ENCODE measurements around the gene SMYD3. TPM values are rescaled to one million over a fixed set of nuclear protein-coding genes. Genes with fewer than 3 reads are reported as not detected.
A peak's percentile ranks its signal among the peaks of the same experiment; 100 is the strongest.

Gene SMYD3
- total RNA-seq, 1 donor from 2014 or later = 29.3 TPM

DNA sequence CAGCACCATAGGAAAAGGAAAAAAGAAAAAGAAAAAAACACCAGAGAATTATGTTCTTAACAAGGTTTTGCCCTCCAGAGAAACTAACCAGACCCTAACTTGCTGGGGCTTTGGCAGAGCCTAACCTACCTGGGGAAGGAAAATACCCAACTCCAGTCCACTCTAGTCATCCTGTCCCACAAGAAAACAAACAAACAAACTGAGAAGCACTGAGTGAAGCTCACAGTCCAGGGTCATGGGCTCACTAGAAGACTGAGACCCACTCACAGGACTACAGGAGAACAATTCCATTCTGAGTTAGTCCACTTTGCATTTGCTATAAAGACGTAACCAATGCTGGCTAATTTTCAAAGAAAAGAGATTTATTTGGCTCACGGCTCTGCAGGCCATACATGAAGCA is 543.4 kb downstream of the SMYD3 start:
- Mint-ChIP-seq H3K36me3 (ENCODE audit: low read depth) (no peaks in the 10 kb centered on the region), H3K27ac (ENCODE audit: unreplicated experiment) (no peak overlapping the region), H3K27me3 (ENCODE audit: low read depth) (no peaks in the 10 kb centered on the region), H3K9me3 (ENCODE audit: low read depth) (peaks cover 3% of the 10 kb centered on the region), H3K4me1 (ENCODE audit: low read depth) (peaks cover 34% of the 10 kb centered on the region), H3K4me3 (ENCODE audit: unreplicated experiment) (no peak overlapping the region)
- TF ChIP-seq, protein P1, sequence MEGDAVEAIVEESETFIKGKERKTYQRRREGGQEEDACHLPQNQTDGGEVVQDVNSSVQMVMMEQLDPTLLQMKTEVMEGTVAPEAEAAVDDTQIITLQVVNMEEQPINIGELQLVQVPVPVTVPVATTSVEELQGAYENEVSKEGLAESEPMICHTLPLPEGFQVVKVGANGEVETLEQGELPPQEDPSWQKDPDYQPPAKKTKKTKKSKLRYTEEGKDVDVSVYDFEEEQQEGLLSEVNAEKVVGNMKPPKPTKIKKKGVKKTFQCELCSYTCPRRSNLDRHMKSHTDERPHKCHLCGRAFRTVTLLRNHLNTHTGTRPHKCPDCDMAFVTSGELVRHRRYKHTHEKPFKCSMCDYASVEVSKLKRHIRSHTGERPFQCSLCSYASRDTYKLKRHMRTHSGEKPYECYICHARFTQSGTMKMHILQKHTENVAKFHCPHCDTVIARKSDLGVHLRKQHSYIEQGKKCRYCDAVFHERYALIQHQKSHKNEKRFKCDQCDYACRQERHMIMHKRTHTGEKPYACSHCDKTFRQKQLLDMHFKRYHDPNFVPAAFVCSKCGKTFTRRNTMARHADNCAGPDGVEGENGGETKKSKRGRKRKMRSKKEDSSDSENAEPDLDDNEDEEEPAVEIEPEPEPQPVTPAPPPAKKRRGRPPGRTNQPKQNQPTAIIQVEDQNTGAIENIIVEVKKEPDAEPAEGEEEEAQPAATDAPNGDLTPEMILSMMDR (IDR thresholded peaks at IDR 0.05) = no peak
- no peak for DNase-seq (ENCODE audit: low spot score)

- Mint-ChIP-seq H3K9me3 (ENCODE audit: low read depth) (peaks cover 3% of the 10 kb centered on the region), H3K4me3 (ENCODE audit: unreplicated experiment) (no peak overlapping the region), H3K4me1 (ENCODE audit: low read depth) (peaks cover 31% of the 10 kb centered on the region), H3K27me3 (ENCODE audit: low read depth) (no peaks in the 10 kb centered on the region), H3K27ac (ENCODE audit: unreplicated experiment) (no peak overlapping the region), H3K36me3 (ENCODE audit: low read depth) (no peaks in the 10 kb centered on the region)
- no peak for DNase-seq (ENCODE audit: low spot score)
- TF ChIP-seq, protein P1 (IDR thresholded peaks at IDR 0.05) = no peak
Measured at GRCh38 chr1:245962453-245962852, 544.6 kb downstream of the SMYD3 start.

GRCh38 chr1:245961137-245961540 is 545.9 kb downstream of the SMYD3 start:
- Mint-ChIP-seq H3K27me3 (ENCODE audit: low read depth) (no peaks in the 10 kb centered on the region), H3K27ac (ENCODE audit: unreplicated experiment) (peak overlapping the region; percentile 64), H3K36me3 (ENCODE audit: low read depth) (no peaks in the 10 kb centered on the region), H3K9me3 (ENCODE audit: low read depth) (peaks cover 3% of the 10 kb centered on the region), H3K4me3 (ENCODE audit: unreplicated experiment) (no peak overlapping the region), H3K4me1 (ENCODE audit: low read depth) (peaks cover 30% of the 10 kb centered on the region)
- TF ChIP-seq, protein P1 (IDR thresholded peaks at IDR 0.05) = no peak
- no peak for DNase-seq (ENCODE audit: low spot score)

DNA sequence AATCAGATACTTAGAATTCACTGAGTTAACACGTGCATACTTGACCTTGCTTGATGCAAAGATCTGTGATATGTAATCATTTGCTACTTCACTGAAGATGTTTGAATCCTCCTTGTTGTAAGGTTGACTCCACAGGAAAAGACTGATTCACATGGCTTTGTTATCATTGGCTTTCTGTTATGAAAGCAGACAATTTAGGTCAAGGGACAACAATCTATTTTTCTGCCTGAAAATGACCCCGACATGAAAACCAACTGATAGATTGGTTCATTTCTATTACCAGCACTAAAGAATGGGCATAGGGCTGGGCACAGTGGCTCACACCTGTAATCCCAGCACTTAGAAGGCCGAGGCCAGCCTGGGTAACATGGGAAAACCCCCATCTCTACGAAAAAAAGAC is 546.9 kb downstream of the SMYD3 start:
- Mint-ChIP-seq H3K4me3 (ENCODE audit: unreplicated experiment) (no peak overlapping the region), H3K4me1 (ENCODE audit: low read depth) (peaks cover 30% of the 10 kb centered on the region), H3K36me3 (ENCODE audit: low read depth) (no peaks in the 10 kb centered on the region), H3K27ac (ENCODE audit: unreplicated experiment) (no peak overlapping the region), H3K9me3 (ENCODE audit: low read depth) (peaks cover 3% of the 10 kb centered on the region), H3K27me3 (ENCODE audit: low read depth) (no peaks in the 10 kb centered on the region)
- no peak for DNase-seq (ENCODE audit: low spot score)
- TF ChIP-seq, protein P1 (IDR thresholded peaks at IDR 0.05) = no peak

DNA sequence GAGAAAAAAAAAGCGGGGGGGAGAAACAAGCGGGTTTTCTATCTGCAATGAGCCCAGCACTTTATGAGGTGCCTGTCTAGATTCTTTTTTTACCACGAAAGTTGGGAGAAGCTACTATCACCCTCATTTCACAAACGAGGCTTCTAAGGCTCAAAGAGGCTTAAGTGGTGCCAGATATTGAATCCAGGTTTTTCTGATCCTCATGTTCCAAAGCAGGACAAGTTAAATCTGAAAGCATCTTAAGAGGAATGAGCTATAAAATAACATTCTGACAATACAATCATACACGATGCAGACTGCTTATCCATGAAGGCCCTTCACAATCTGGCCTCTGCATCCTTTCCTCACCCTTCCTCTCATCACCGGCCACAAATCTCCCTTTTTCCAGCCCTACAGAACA is 549.1 kb downstream of the SMYD3 start:
- Mint-ChIP-seq H3K4me3 (ENCODE audit: unreplicated experiment) (no peak overlapping the region), H3K4me1 (ENCODE audit: low read depth) (peaks cover 35% of the 10 kb centered on the region), H3K27ac (ENCODE audit: unreplicated experiment) (no peak overlapping the region), H3K36me3 (ENCODE audit: low read depth) (no peaks in the 10 kb centered on the region), H3K9me3 (ENCODE audit: low read depth) (peaks cover 3% of the 10 kb centered on the region), H3K27me3 (ENCODE audit: low read depth) (no peaks in the 10 kb centered on the region)
- TF ChIP-seq, protein P1 (IDR thresholded peaks at IDR 0.05) = no peak
- DNase-seq (ENCODE audit: low spot score) = no peak
